Spleen (tissue), 11 donors: Measurements from ENCODE around the gene PHLDB2. TPM values are rescaled to one million over a fixed set of nuclear protein-coding genes. Genes with fewer than 3 reads are reported as not detected.

Experiments used
- DNase-seq: peaks from one replicate; pipeline ENCODE4 v3.0.0-alpha.2; 2020
- H3K27ac ChIP-seq, 8 donors: fragments of 200-600 bp; sonication (generic) in 7 of 8; 1 replicate in 4 of 8; 2 replicates in 4 of 8; pipeline versions ENCODE4 v1.5.0 to v1.8.0; 2016 to 2021; ENCODE audit warnings: inconsistent platforms in 4 of 8, mild to moderate bottlenecking in 4 of 8, moderate library complexity in 1 of 8
- H3K27me3 ChIP-seq, 7 donors: fragments of 200-600 bp; sonication (generic) in 6 of 7; replicated peaks in 1 of 7; 1 replicate in 4 of 7; 2 replicates in 3 of 7; pipeline versions ENCODE4 v1.5.0 to v1.8.0; 2016 to 2021; ENCODE audit warnings: inconsistent platforms in 3 of 7, mild to moderate bottlenecking in 1 of 7
- H3K36me3 ChIP-seq, 6 donors: fragments of 200-600 bp; sonication (generic) in 5 of 6; 1 replicate in 4 of 6; 2 replicates in 2 of 6; pipeline versions ENCODE4 v1.5.0 to v1.8.0; 2016 to 2021; ENCODE audit warnings: inconsistent platforms in 2 of 6
- H3K4me1 ChIP-seq, 6 donors: fragments of 200-600 bp; sonication (generic) in 5 of 6; 1 replicate in 3 of 6; 2 replicates in 3 of 6; pipeline versions ENCODE4 v1.5.0 to v1.8.0; 2016 to 2021; ENCODE audit warnings: inconsistent platforms in 3 of 6
- H3K4me3 ChIP-seq, 8 donors: fragments of 200-600 bp; sonication (generic) in 7 of 8; 1 replicate in 4 of 8; 2 replicates in 4 of 8; pipeline versions ENCODE4 v1.5.0 to v1.8.0; 2016 to 2021; ENCODE audit warnings: inconsistent platforms in 4 of 8, mild to moderate bottlenecking in 4 of 8, moderate library complexity in 2 of 8
- H3K9me3 ChIP-seq, 8 donors: fragments of 200-600 bp; sonication (generic) in 7 of 8; 1 replicate in 4 of 8; 2 replicates in 4 of 8; pipeline versions ENCODE4 v1.5.0 to v1.8.0; 2016 to 2021; ENCODE audit warnings: inconsistent platforms in 4 of 8
- POLR2A ChIP-seq, 3 donors: fragments of 450-650 bp; IDR thresholded peaks; one replicate each; pipeline ENCODE4 v1.5.1; 2017; ENCODE audit warnings: antibody characterized with exemption in 3 of 3, mild to moderate bottlenecking in 1 of 3
- POLR2AphosphoS5 ChIP-seq, 3 donors: sonication (generic); formaldehyde crosslinking; IDR thresholded peaks; one replicate each; pipeline ENCODE4 v1.5.1; 2017; ENCODE audit warnings: antibody characterized with exemption in 3 of 3
- WGBS, 5 donors: extraction: QIAGEN DNeasy Blood & Tissue Kit in 3 of 5; methylation state at CpG; one replicate each; pipeline versions ENCODE4 v1.1.5 to v1.1.7; 2013 to 2018; 5-methylcytosine and 5-hydroxymethylcytosine counted together
- intact Hi-C: fragments of 100-400 bp; cut with DNase I; formaldehyde crosslinking; loops from one replicate; pipeline ENCODE4 v1.15.0; 2023; ENCODE audit warnings: low total_unique reads
- polyA plus RNA-seq, 3 donors: library from polyadenylated mRNA; stranded (reverse); fragments of 200-250 nt; gene quantifications; one replicate each; pipeline ENCODE4 v1.2.1, GENCODE V29; 2013
- total RNA-seq, 7 donors: library from RNA; depleted of rRNA in 3 of 7; stranded (reverse); fragments of >200 nt in 3 of 7; fragmentation: NEBNext Ultra II Directional in 4 of 7; extraction: Animal tissue kit (Norgen Biotek cat#: 25700) in 4 of 7; gene quantifications; one replicate each; pipeline versions ENCODE4 v1.1.0 to v1.2.1, GENCODE V29; 2016 to 2021
- TF ChIP-seq, protein P1 (sequence below), 11 experiments: fragments of 200-600 bp in 7 of 11; fragments of 450-650 bp in 4 of 11; sonication (generic) in 4 of 11; IDR thresholded peaks in 8 of 11; conservative IDR thresholded peaks in 3 of 11; 1 replicate in 7 of 11; 2 replicates in 4 of 11; pipeline versions ENCODE4 v1.4.0 to v1.8.0; 2016 to 2021; ENCODE audit warnings: antibody characterized with exemption in 11 of 11, inconsistent platforms in 4 of 11, mild to moderate bottlenecking in 1 of 11
- donor health status: healthy with polysubstance abuse.
- donor health status: DM: no; HTN: no; CAD: no; lungs with moderate emphysema.
- donor health status: DM: no; HTN: no; CAD: no.
- donor health status: Bipolar disorder and iron deficiency.
- donor health status: healthy.
- donor health status: DM: no; HTN: no; CAD: no.
- donor health status: DM: yes; HTN: yes; CAD: no.

PHLDB2 gene
- total and polyA plus RNA-seq, 10 donors, result 4.7 to 78.6 (median 42.3) TPM

DNA sequence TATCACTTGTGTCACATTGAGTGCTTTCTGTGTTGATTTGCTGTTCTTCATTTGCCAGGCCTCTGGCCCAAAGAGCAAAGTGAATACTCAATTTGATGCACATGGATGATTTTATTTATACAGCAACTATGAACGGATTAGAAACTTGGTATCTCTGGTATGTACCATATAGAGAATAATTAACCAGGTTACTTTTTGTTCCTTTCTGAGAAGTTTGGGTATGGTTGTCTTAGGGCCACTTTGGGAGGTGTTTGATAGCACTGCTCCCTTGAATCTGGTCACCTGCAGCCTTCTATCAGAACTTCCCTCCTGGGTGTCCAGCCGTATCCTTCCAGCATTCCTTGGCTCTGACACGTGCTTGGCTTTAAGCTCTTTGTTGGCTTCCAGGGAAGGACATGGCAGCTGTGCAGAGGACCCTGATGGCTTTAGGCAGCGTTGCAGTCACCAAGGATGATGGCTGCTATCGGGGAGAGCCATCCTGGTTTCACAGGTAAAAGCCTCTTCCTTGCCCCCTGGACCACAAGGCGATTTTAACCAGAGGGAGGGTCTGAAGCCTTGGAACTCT is 152.4 kb downstream of the PHLDB2 start:
- no peak for DNase-seq
- Histone ChIP-seq H3K4me1 (peaks cover 0 to 18% (median 12%) of the 10 kb centered on the region in 6 donors), H3K36me3 (no peaks in the 10 kb centered on the region), H3K27me3 (no peaks in the 10 kb centered on the region), H3K27ac (no peak overlapping the region), H3K4me3 (no peak overlapping the region), H3K9me3 (no peaks in the 10 kb centered on the region)
- TF ChIP-seq POLR2A (IDR thresholded peaks at IDR 0.05), result no peak
- TF ChIP-seq, protein P1, sequence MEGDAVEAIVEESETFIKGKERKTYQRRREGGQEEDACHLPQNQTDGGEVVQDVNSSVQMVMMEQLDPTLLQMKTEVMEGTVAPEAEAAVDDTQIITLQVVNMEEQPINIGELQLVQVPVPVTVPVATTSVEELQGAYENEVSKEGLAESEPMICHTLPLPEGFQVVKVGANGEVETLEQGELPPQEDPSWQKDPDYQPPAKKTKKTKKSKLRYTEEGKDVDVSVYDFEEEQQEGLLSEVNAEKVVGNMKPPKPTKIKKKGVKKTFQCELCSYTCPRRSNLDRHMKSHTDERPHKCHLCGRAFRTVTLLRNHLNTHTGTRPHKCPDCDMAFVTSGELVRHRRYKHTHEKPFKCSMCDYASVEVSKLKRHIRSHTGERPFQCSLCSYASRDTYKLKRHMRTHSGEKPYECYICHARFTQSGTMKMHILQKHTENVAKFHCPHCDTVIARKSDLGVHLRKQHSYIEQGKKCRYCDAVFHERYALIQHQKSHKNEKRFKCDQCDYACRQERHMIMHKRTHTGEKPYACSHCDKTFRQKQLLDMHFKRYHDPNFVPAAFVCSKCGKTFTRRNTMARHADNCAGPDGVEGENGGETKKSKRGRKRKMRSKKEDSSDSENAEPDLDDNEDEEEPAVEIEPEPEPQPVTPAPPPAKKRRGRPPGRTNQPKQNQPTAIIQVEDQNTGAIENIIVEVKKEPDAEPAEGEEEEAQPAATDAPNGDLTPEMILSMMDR (IDR thresholded peaks at IDR 0.05 in 8 of 11, conservative IDR thresholded peaks at IDR 0.05 in 3 of 11), result no peak
- TF ChIP-seq POLR2AphosphoS5 (IDR thresholded peaks at IDR 0.05), result no peak
- intact Hi-C loops, result no loop called here
- WGBS, 5 donors, result 79 to 98% (median 89%) methylated on average over 6 of the region's 6 CpGs

DNA sequence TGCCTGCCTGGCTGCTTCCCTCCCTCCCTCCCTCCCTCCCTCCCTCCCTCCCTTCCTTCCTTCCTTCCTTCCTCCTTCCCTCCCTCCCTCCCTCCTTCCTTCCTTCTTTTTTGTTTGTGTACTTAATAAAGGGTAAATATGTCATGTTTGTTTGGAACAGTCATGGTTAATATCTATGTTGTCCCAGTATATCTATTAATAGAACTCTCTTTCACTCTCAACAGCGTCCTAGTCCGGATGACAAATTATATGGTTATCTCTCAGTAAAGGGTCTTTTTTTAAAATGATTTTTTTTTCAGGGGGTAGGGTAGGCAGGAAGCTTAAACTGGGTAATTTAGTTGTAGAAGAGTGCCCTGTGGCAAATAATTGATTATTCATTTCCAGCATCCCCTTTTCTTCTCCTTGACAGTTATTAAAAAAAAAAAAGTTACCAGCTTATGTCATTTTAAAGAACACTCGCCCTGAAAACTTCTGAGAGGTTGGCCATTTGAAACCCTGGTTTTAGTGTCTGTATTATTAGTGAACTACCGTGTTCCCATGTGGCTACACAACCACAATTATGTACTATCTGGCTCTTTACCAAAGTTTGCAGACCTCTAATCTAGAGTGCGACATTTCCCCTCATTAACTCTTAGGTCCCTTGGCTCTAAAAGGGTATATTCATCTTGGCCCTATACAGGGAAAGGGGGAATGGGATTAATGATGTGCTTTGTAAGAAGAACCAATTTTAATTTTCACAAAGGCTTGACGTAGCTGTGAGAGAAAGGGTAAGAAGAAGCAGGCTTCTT is 153.3 kb downstream of the PHLDB2 start:
- intact Hi-C loops, result no loop called here
- WGBS, 5 donors, result 58 to 68% (median 60%) methylated on average over 6 of the region's 6 CpGs
- Histone ChIP-seq H3K9me3 (no peaks in the 10 kb centered on the region), H3K36me3 (no peaks in the 10 kb centered on the region), H3K27ac (peak overlapping the region in 1 of 8 donors; percentile 19), H3K4me3 (no peak overlapping the region), H3K27me3 (no peaks in the 10 kb centered on the region), H3K4me1 (peaks cover 0 to 18% (median 12%) of the 10 kb centered on the region in 6 donors)
- no peak for TF ChIP-seq POLR2A (IDR thresholded peaks at IDR 0.05)
- no peak for TF ChIP-seq POLR2AphosphoS5 (IDR thresholded peaks at IDR 0.05)
- TF ChIP-seq, protein P1 (IDR thresholded peaks at IDR 0.05 in 8 of 11, conservative IDR thresholded peaks at IDR 0.05 in 3 of 11), result no peak
- DNase-seq, result no peak

DNA sequence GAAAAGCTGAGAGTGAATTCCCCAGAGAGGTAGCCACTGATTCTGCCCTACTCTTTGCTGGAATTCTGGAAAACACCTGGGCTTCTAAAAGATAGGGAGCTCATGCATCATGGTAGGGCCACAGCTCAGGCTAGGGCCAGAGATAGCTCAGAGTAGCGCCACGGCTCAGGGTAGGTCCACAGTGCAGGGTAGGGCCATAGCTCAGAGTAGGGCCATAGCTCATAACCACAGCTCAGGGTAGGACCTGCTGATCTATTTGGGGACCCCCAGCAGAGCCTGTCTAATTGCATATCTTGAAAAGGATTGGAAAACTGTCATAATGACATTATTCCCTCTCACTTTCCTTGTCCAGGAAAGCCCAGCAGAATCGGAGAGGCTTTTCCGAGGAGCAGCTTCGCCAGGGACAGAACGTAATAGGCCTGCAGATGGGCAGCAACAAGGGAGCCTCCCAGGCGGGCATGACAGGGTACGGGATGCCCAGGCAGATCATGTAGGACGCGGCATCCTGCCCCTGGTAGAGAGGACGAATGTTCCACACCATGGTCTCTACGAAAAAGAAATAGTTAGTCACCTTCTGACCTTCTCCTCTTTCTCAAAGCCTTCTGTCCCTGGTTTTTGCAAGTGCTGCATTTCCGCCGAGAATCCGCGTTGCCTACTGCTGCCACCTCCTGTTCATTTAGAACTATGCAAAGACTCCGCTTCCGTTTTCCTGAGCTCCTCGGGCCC is 154.2 kb downstream of the PHLDB2 start:
- no peaks in the 10 kb centered on the region for H3K36me3 ChIP-seq
- H3K9me3 ChIP-seq, result no peaks in the 10 kb centered on the region
- H3K4me3 ChIP-seq, result peak overlapping the region in 1 of 8 donors; percentile 37
- WGBS, 5 donors, result 38 to 46% (median 39%) methylated on average over 19 of the region's 19 CpGs
- TF ChIP-seq POLR2AphosphoS5 (IDR thresholded peaks at IDR 0.05), result no peak
- TF ChIP-seq POLR2A (IDR thresholded peaks at IDR 0.05), result no peak
- TF ChIP-seq, protein P1 (IDR thresholded peaks at IDR 0.05 in 8 of 11, conservative IDR thresholded peaks at IDR 0.05 in 3 of 11), result peak; percentile 33 to 79 (median 67)
- intact Hi-C loops, result no loop called here
- no peaks in the 10 kb centered on the region for H3K27me3 ChIP-seq
- H3K4me1 ChIP-seq, result peaks cover 0 to 18% (median 12%) of the 10 kb centered on the region in 6 donors
- peak; percentile 83 for DNase-seq
- peak overlapping the region in 2 of 8 donors; percentile 7 to 19 for H3K27ac ChIP-seq

DNA sequence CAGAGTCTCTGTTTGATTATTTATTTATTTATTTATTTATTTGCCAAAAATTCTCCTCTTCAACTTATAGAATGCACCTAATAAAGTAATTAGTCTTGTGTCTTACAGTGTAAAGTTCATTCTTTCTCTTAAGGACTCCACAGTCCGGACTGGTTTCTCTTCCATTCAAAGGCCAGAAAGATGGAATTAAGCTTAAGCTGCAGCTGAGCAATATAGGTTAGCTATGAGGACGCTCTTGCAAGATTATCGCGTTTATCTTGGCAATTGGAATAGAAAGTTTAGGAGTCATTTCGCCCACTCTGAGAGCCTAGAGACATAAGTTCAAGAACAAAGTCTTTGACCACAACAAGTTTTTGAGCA is 154.7 kb downstream of the PHLDB2 start:
- H3K27ac ChIP-seq, result peak overlapping the region in 1 of 8 donors; percentile 19
- H3K4me1 ChIP-seq, result peaks cover 0 to 18% (median 12%) of the 10 kb centered on the region in 6 donors
- WGBS, 5 donors, result 67 to 79% (median 69%) methylated on average over 5 of the region's 5 CpGs
- H3K27me3 ChIP-seq, result no peaks in the 10 kb centered on the region
- no peak overlapping the region for H3K4me3 ChIP-seq
- DNase-seq, result no peak
- no peaks in the 10 kb centered on the region for H3K9me3 ChIP-seq
- no peaks in the 10 kb centered on the region for H3K36me3 ChIP-seq
- intact Hi-C loops, result no loop called here
- TF ChIP-seq, protein P1 (IDR thresholded peaks at IDR 0.05 in 8 of 11, conservative IDR thresholded peaks at IDR 0.05 in 3 of 11), result peak in 2 of 11 experiments; percentile 0 to 3
- TF ChIP-seq POLR2A (IDR thresholded peaks at IDR 0.05) (no peak), POLR2AphosphoS5 (IDR thresholded peaks at IDR 0.05) (no peak)
